Gastroesophageal sphincter (tissue), 4 donors: ENCODE results near the gene RC3H2. TPM values are rescaled to one million over a fixed set of nuclear protein-coding genes. Genes with fewer than 3 reads are reported as not detected.

ENCODE experiments used
- ATAC-seq: fragments of 150-250 bp; one replicate; pipeline ENCODE4 v1.9.1; 2016; ENCODE audit warnings: mild to moderate bottlenecking, moderate library complexity
- H3K27ac ChIP-seq, 4 donors: fragments of 200-600 bp; sonication (generic) in 3 of 4; 1 replicate in 3 of 4; 2 replicates in 1 of 4; pipeline ENCODE4 v1.5.1; 2016 to 2019
- H3K27me3 ChIP-seq: fragments of 200-600 bp; sonication (generic); one replicate; pipeline ENCODE4 v1.5.1; 2019
- H3K36me3 ChIP-seq, 2 donors: fragments of 200-600 bp; sonication (generic); one replicate each; pipeline ENCODE4 v1.5.1; 2019; ENCODE audit warnings: control low read depth in 1 of 2
- H3K4me1 ChIP-seq, 3 donors: fragments of 200-600 bp; sonication (generic); 1 replicate in 2 of 3; 2 replicates in 1 of 3; pipeline ENCODE4 v1.5.1; 2016 to 2019; ENCODE audit warnings: control low read depth in 2 of 3
- H3K4me3 ChIP-seq, 2 donors: fragments of 200-600 bp; sonication (generic); one replicate each; pipeline ENCODE4 v1.5.1; 2019; ENCODE audit warnings: mild to moderate bottlenecking in 1 of 2, moderate library complexity in 1 of 2
- H3K9me3 ChIP-seq, 3 donors: fragments of 200-600 bp; sonication (generic); one replicate each; pipeline ENCODE4 v1.5.1; 2017 to 2019; ENCODE audit warnings: control low read depth in 2 of 3
- CTCF ChIP-seq, 4 experiments: fragments of 200-600 bp in 2 of 4; fragments of 450-650 bp in 2 of 4; sonication (generic) in 1 of 4; IDR thresholded peaks; one replicate each; pipeline ENCODE4 v1.5.1; 2017 to 2019; ENCODE audit warnings: antibody characterized with exemption in 4 of 4, mild to moderate bottlenecking in 2 of 4, moderate library complexity in 2 of 4
- EP300 ChIP-seq: sonication (generic); formaldehyde crosslinking; IDR thresholded peaks from one replicate; pipeline ENCODE4 v1.6.1; 2017; ENCODE audit warnings: antibody characterized with exemption, mild to moderate bottlenecking
- POLR2A ChIP-seq, 2 donors: fragments of 450-650 bp; IDR thresholded peaks; one replicate each; pipeline ENCODE4 v1.6.1; 2017; ENCODE audit warnings: antibody characterized with exemption in 2 of 2, mild to moderate bottlenecking in 2 of 2, moderate library complexity in 1 of 2
- POLR2AphosphoS5 ChIP-seq: sonication (generic); formaldehyde crosslinking; IDR thresholded peaks from one replicate; pipeline ENCODE4 v1.6.1; 2017; ENCODE audit warnings: antibody characterized with exemption
- WGBS, 2 donors: methylation state at CpG; one replicate each; pipeline ENCODE4 v1.1.5; 2018; ENCODE audit warnings: low coverage in 1 of 2; 5-methylcytosine and 5-hydroxymethylcytosine counted together
- small RNA-seq, 4 donors: library from RNA; depleted of rRNA; stranded (forward); fragments of <200 nt; gene quantifications; one replicate each; pipeline ENCODE3, GENCODE V24; 2016
- total RNA-seq, 4 donors: library from RNA; depleted of rRNA; stranded (reverse); fragments of >200 nt; gene quantifications; one replicate each; pipeline ENCODE4 v1.1.0, GENCODE V29; 2016

The RC3H2 gene
- total RNA-seq, 4 donors from 2014 or later: 50.6 to 70.7 (median 68.7) TPM

- Histone ChIP-seq H3K27me3 (no peaks in the 10 kb centered on the region), H3K4me1 (no peaks in the 10 kb centered on the region), H3K9me3 (no peaks in the 10 kb centered on the region), H3K4me3 (no peak within 1 kb of the TSS), H3K27ac (no peak within 1 kb of the TSS), H3K36me3 (peaks cover 0 to 9% of the 10 kb centered on the region in 2 donors)
- WGBS, 2 donors: 93 to 95% methylated on average over 11 to 17 of the region's 30 CpGs
- no peak for TF ChIP-seq POLR2A (IDR thresholded peaks at IDR 0.05)
- no peak for TF ChIP-seq EP300
- no peak for TF ChIP-seq CTCF (IDR thresholded peaks at IDR 0.05)
- no peak for TF ChIP-seq POLR2AphosphoS5
- ATAC-seq: no peak
These were observed 104.8 kb downstream of the RC3H2 start, which contains the start of gene OR1K1 for GRCh38 chr9:122800066-122801060. TSS of gene OR1K1 (plus strand) at chr9:122800123. CDS start at chr9:122800123, 0 bp downstream.

DNA sequence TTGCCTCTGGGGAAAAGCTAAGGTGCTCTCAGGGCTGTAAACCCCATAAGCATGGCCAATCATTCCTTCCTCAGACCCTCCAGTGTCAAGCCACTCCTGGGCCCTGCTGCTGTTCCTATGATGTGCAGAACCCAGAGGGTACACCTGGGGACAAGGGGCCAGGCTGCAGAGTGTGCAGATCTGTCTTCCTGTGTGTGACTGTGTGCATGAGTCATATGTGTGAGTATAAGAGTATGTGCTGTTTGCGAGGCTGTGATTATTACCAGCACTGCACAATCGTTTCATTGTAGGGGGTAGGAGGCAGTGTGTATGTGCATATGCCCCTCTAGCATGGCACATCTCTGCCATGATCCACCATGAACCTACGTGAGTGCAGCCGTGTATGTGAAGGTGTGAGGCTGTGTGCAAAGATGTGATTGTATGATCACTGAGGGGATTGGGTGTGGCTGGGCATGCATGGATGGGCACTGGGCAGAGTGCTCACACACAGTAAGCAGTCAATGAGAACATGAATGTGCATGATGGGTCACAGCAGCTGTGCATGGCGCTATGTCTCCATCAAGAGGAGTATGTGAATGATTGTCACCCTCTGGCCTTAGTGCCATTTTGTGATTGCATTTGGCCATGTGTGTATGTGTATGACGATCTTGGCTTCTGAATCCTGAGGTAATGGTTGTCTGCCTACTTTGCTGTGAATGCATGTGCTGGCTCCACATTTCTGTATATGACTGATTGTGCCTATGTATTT, 107.7 kb downstream of the RC3H2 start:
- H3K9me3 ChIP-seq: no peaks in the 10 kb centered on the region
- 88 to 94% methylated on average over 4 to 5 of the region's 6 CpGs for WGBS, 2 donors
- TF ChIP-seq POLR2A (IDR thresholded peaks at IDR 0.05) (no peak), POLR2AphosphoS5 (no peak), EP300 (no peak), CTCF (IDR thresholded peaks at IDR 0.05) (no peak)
- ATAC-seq: no peak
- no peaks in the 10 kb centered on the region for H3K4me1 ChIP-seq
- no peak overlapping the region for H3K27ac ChIP-seq
- no peaks in the 10 kb centered on the region for H3K36me3 ChIP-seq
- H3K4me3 ChIP-seq: no peak overlapping the region
- H3K27me3 ChIP-seq: no peaks in the 10 kb centered on the region

Small RNA genes within 50 kb of the gene (small RNA-seq; reads per million reads assigned to genes)
- 0 reads per million in 4 donors for gene RNY1P15
- gene SNORD90: 1,604 to 6,131 (median 3,362) reads per million in 4 donors

Other genes with a start within 250 kb of the RC3H2 start
- gene OR1B1, start 247.7 kb downstream of the RC3H2 start, total RNA-seq: not detected
- gene OR1L1, start 243.6 kb downstream of the RC3H2 start, total RNA-seq: not detected
- not detected for gene OR1L3, start 230.2 kb downstream of the RC3H2 start, total RNA-seq
- gene OR1L4, start 181.4 kb downstream of the RC3H2 start, total RNA-seq: not detected
- not detected for gene OR1L6, start 163.1 kb downstream of the RC3H2 start, total RNA-seq
- not detected for gene OR5C1, start 116.4 kb downstream of the RC3H2 start, total RNA-seq
- not detected for gene OR1K1, start 105.2 kb downstream of the RC3H2 start, total RNA-seq
- 10 to 100 TPM; 15.3 to 24.4 (median 17.3) TPM for gene PDCL, start 76.8 kb downstream of the RC3H2 start, total RNA-seq
- 10 to 100 TPM in 2 of 4 donors, 1 to 10 TPM in 2; 7.4 to 10.9 (median 9.8) TPM for gene ZBTB6, start 8.0 kb upstream of the RC3H2 start, total RNA-seq
- 10 to 100 TPM in 2 of 4 donors, 1 to 10 TPM in 2; 9.2 to 14.0 (median 10.8) TPM for gene ZBTB26, start 26.2 kb upstream of the RC3H2 start, total RNA-seq
- gene RABGAP1, start 35.7 kb upstream of the RC3H2 start, total RNA-seq: 100 to 1,000 TPM in 1 of 4 donors, 10 to 100 TPM in 3; 61.2 to 139 (median 82.9) TPM
- gene GPR21, start 128.3 kb upstream of the RC3H2 start, total RNA-seq: 1 to 10 TPM in 3 of 4 donors, under 1 TPM in 1; 0.39 to 4.2 (median 3.2) TPM